ENCODE measurements around the gene NFAM1.

NFAM1 gene

GRCh38 chr22:42379966-42380537 lies 52.2 kb downstream of the NFAM1 start:
- DNase-seq = no peak

GRCh38 chr22:42376711-42377554 lies 55.3 kb downstream of the NFAM1 start:
- peak; percentile 58 for DNase-seq

- DNase-seq = no peak
Measured at GRCh38 chr22:42375982-42376381, 56.2 kb downstream of the NFAM1 start.

- no peak for DNase-seq
Measured at GRCh38 chr22:42372976-42373375, 59.2 kb downstream of the NFAM1 start.

- DNase-seq = no peak
Measured at GRCh38 chr22:42371501-42371900, 60.7 kb downstream of the NFAM1 start.

- DNase-seq = no peak
Measured at GRCh38 chr22:42371099-42371498, 61.1 kb downstream of the NFAM1 start.

- DNase-seq = peak; percentile 88
Measured at GRCh38 chr22:42369250-42370041, 62.8 kb downstream of the NFAM1 start.

- DNase-seq = no peak
Measured at GRCh38 chr22:42368379-42369249, 63.6 kb downstream of the NFAM1 start.

GRCh38 chr22:42367980-42368378 lies 64.2 kb downstream of the NFAM1 start:
- no peak for DNase-seq

GRCh38 chr22:42366806-42367581 lies 65.2 kb downstream of the NFAM1 start:
- peak; percentile 77 for DNase-seq

- peak; percentile 58 for DNase-seq
Measured at GRCh38 chr22:42365942-42366695, 66.1 kb downstream of the NFAM1 start.

GRCh38 chr22:42365111-42365865 lies 66.9 kb downstream of the NFAM1 start:
- DNase-seq = peak; percentile 58

- no peak for DNase-seq
Measured at GRCh38 chr22:42364604-42365110, 67.5 kb downstream of the NFAM1 start.

- DNase-seq = no peak
Measured at GRCh38 chr22:42363892-42364291, 68.3 kb downstream of the NFAM1 start.

GRCh38 chr22:42361523-42361922 lies 70.7 kb downstream of the NFAM1 start:
- DNase-seq = no peak

- DNase-seq = no peak
Measured at GRCh38 chr22:42360348-42360747, 71.9 kb downstream of the NFAM1 start.

- DNase-seq = no peak
Measured at GRCh38 chr22:42358643-42359558, 73.3 kb downstream of the NFAM1 start.

- no peak for DNase-seq
Measured at GRCh38 chr22:42357634-42358296, 74.4 kb downstream of the NFAM1 start.
